ENCODE measurements around the gene SPRR2G.

SPRR2G gene

DNA sequence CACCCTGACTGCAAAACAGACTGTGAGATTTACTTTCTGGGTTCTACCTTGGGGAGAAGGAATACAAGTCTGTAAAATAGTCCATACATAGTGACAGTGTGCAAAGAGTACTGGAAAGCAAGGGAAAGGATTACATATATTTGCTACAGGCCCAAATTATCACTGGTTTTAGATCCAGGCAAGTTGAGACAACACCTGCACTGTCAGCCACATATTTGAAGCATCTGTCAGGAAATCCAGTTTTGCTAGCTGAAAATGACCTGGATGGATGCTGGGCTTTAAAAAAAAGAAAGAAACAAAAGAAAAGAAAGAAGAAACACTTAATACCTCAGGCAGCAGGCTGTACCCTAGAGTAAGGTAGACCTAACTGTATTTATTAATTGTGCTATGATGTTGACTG lies 23.9 kb upstream of the SPRR2G start:
- no peak for TF ChIP-seq CTCF (IDR thresholded peaks at IDR 0.05; ENCODE audit: low read depth, low read length)
- no peak for DNase-seq (ENCODE audit: extremely low read depth, low read depth)

- DNase-seq (ENCODE audit: extremely low read depth, low read depth) = no peak
- TF ChIP-seq CTCF (IDR thresholded peaks at IDR 0.05; ENCODE audit: low read depth, low read length) = no peak
These were observed 18.0 kb upstream of the SPRR2G start for GRCh38 chr1:153168686-153169085.

GRCh38 chr1:153155541-153155940 lies 4.9 kb upstream of the SPRR2G start:
- DNase-seq (ENCODE audit: extremely low read depth, low read depth) = no peak
- no peak for TF ChIP-seq CTCF (IDR thresholded peaks at IDR 0.05; ENCODE audit: low read depth, low read length)

DNA sequence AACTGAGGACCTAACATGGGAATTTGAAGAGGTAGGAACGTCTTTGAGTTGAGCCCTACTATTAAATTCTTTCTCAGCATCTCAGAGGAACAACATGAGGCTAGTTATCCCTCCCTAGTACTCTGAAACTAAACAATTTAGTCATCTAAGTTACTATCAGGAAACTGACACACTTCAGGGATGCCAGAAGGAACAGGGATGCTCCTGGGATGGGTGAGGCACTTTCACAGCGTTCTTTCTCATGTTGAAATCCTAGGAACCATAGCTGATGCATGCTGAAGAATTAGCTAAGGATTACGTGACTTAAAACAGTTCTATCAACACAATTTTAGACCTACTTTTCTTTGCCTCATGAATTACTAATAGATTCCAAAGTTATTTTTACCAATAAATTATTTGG lies 1.8 kb upstream of the SPRR2G start:
- no peak for DNase-seq (ENCODE audit: extremely low read depth, low read depth)
- TF ChIP-seq CTCF (IDR thresholded peaks at IDR 0.05; ENCODE audit: low read depth, low read length) = no peak

DNA sequence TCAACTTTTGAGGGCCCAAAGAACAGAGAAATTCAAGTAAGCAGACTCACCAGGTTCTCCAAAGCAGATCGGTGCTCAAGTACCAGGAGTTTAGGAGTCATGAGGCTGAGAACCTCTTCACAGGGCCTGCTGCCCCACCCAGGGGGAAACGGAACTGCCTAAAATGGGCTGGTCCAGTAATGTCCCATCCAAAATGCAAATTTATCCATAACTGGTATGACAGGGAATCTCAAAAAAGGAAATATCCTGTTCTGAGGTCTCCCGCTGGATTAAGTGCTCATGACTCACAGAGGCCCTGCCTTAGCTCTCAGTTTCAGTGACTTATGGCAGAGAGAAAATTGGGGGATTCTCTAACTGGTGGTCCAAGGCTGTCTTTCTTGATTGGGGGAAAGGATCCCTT lies 9.3 kb downstream of the SPRR2G start:
- TF ChIP-seq CTCF (IDR thresholded peaks at IDR 0.05; ENCODE audit: low read depth, low read length) = no peak
- DNase-seq (ENCODE audit: extremely low read depth, low read depth) = no peak

GRCh38 chr1:153140484-153140883 lies 10.2 kb downstream of the SPRR2G start:
- DNase-seq (ENCODE audit: extremely low read depth, low read depth) = no peak
- TF ChIP-seq CTCF (IDR thresholded peaks at IDR 0.05; ENCODE audit: low read depth, low read length) = no peak

DNA sequence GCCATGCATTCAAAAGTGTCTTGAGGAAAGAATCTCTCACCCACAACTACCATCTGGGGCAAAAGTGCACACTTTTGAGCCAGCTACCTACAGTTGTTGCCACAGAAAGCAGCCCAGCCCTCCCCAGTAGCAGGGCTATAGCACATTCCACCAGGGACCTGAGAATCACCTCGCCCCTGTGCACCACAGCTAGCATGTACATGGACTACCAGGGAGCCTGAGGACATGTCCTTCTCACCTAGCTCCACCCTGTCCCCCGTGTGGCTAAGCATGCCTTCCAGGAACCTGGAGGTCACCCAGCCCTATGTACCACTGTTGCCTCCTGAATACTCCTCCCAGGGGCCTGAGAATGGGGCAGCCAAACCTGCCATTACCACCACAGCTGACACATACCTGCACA lies 16.9 kb downstream of the SPRR2G start:
- no peak for TF ChIP-seq CTCF (IDR thresholded peaks at IDR 0.05; ENCODE audit: low read depth, low read length)
- DNase-seq (ENCODE audit: extremely low read depth, low read depth) = no peak

Measured in AG09319 (cell line).